Measurements from ENCODE around the gene FAM83F.
"Not testable (repeated sequence)": the region's sequence is repeated elsewhere in the genome, so short reads cannot be mapped to it uniquely, and the experiment has no call there.

Gene FAM83F

GRCh38 chr22:40022536-40023240 is 27.9 kb downstream of the FAM83F start:
- no peaks in the 10 kb centered on the region for H3K9me3 ChIP-seq (replicated peaks in 1 of 11)
- H3K27ac ChIP-seq, result no peak overlapping the region
- peaks cover 0 to 64% (median 48%) of the 10 kb centered on the region in 10 experiments; a peak in 17 of 20 replicates for H3K4me1 ChIP-seq
- H4K20me1 ChIP-seq, result peaks cover 0 to 4% (median 0%) of the 10 kb centered on the region in 11 experiments; a peak in 1 of 22 replicates
- no peak overlapping the region for H3K9ac ChIP-seq
- H3K4me3 ChIP-seq, result no peak overlapping the region
- peak overlapping the region in 8 of 11 experiments; percentile 6 to 83 (median 63); a peak in 10 of 22 replicates for H3K4me2 ChIP-seq
- no peaks in the 10 kb centered on the region for H3K36me3 ChIP-seq
- H3K27me3 ChIP-seq, result no peaks in the 10 kb centered on the region; a peak in 1 of 22 replicates
- TF ChIP-seq Cebpa-rat (IDR thresholded peaks at IDR 0.05), result no peak

GRCh38 chr22:40023341-40023841 is 28.6 kb downstream of the FAM83F start:
- H3K4me2 ChIP-seq, result peak overlapping the region in 9 of 11 experiments; percentile 6 to 89 (median 71); a peak in 12 of 22 replicates

DNA sequence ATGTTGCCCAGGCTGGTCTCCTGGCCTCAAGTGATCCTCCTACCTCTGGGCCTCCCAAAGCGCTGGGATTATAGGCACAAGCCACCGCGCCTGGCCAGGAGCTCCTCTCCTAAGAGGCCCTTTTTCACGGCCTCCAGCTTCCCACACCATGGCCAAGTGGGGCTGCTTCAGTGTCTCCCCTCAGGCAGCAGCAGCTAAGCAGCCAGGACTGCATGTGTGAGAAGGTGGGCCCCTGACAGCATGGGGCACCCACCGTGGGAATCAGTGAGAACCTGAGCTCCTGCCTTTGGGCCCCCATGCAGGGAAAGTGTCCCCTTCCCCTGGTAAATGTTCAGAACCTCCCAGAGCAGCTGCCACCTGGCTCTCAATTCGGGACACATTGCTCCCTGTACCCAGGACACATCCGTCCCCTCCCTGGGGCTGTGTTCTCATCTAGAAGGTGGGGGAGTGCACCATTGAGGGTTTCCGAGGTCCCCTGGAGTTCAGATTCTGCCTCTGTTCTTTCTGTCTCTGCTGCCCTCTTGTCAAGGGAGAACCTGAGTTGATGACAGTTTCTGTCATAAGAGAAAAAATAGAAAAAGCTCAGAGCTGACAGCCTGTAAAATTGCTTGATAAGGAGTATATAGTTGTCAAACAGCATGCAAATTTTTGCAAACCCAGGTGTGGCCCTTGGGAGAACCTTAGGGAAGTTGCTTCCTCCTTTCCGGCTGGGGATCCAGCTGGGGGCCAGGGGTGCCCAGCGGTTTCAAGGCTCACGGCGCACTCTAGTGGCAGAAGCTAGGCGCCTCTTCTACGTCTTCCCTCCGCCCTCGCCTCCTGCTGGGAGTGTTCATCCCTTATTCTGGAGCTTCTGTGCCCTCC is 29.7 kb downstream of the FAM83F start:
- H4K20me1 ChIP-seq, result peaks cover 0 to 4% (median 0%) of the 10 kb centered on the region in 11 experiments; a peak in 1 of 22 replicates
- H3K27ac ChIP-seq, result peak overlapping the region in 1 of 11 experiments; percentile 31; a peak in 1 of 22 replicates
- H3K27me3 ChIP-seq, result no peaks in the 10 kb centered on the region; a peak in 1 of 22 replicates
- no peak overlapping the region for H3K4me3 ChIP-seq
- H3K9ac ChIP-seq, result peak overlapping the region in 3 of 11 experiments; percentile 17 to 31 (median 31); a peak in 1 of 22 replicates
- H3K4me1 ChIP-seq, result peaks cover 0 to 77% (median 65%) of the 10 kb centered on the region in 10 experiments; a peak in 17 of 20 replicates
- H3K9me3 ChIP-seq (replicated peaks in 1 of 11), result no peaks in the 10 kb centered on the region
- no peaks in the 10 kb centered on the region for H3K36me3 ChIP-seq
- H3K4me2 ChIP-seq, result peak overlapping the region in 8 of 11 experiments; percentile 4 to 89 (median 81); a peak in 17 of 22 replicates
- no peak for TF ChIP-seq Cebpa-rat (IDR thresholded peaks at IDR 0.05)

More at GRCh38 chr22:40023341-40023841, 28.6 kb downstream of the FAM83F start:
- Histone ChIP-seq H3K4me3 (no peak overlapping the region), H3K9ac (no peak overlapping the region), H3K36me3 (no peaks in the 10 kb centered on the region), H3K27me3 (no peaks in the 10 kb centered on the region; a peak in 1 of 22 replicates), H3K27ac (no peak overlapping the region), H4K20me1 (peaks cover 0 to 4% (median 0%) of the 10 kb centered on the region in 11 experiments; a peak in 1 of 22 replicates), H3K4me1 (peaks cover 0 to 71% (median 55%) of the 10 kb centered on the region in 10 experiments; a peak in 17 of 20 replicates), H3K9me3 (replicated peaks in 1 of 11) (no peaks in the 10 kb centered on the region)
- no peak for TF ChIP-seq Cebpa-rat (IDR thresholded peaks at IDR 0.05)

- not testable (repeated sequence) for H4K20me1 ChIP-seq; H3K27ac ChIP-seq; H3K36me3 ChIP-seq; H3K4me3 ChIP-seq; H3K9me3 ChIP-seq (replicated peaks in 1 of 11); H3K27me3 ChIP-seq
- peak overlapping the region in 8 of 11 experiments; percentile 4 to 89 (median 81); a peak in 15 of 22 replicates for H3K4me2 ChIP-seq
- H3K4me1 ChIP-seq, result peaks cover 0 to 80% (median 70%) of the 10 kb centered on the region in 10 experiments; a peak in 17 of 20 replicates
- 0 out of 22 replicates have a peak overlapping the region, but pooled peaks of 1 of the 11 experiments have one; percentile 31 for H3K9ac ChIP-seq
Observed at GRCh38 chr22:40025062-40025379, 30.3 kb downstream of the FAM83F start.

DNA sequence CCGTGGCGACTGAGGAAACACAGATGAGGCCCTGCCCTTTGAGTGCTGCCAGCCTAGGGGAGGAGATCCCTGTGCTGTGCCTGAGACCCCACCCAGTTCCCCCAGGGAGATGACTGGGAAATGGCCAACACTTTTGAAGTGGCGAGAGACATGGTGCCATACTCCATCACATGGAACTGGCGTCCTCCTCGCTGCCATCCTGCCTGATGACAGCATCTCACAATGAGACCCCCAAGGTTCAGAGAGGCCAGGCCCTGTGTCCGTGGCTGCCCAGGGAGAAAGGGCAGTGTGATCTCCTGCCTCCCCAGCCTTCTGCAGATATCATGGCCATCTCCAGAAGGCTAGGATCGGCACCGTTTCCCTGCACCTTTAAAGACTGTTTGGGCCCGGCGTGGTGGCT is 31.1 kb downstream of the FAM83F start:
- Histone ChIP-seq H3K27ac (peak overlapping the region in 1 of 11 experiments; percentile 12; a peak in 1 of 22 replicates), H3K36me3 (no peaks in the 10 kb centered on the region)

GRCh38 chr22:40026641-40027040 is 31.9 kb downstream of the FAM83F start:
- Histone ChIP-seq H3K9me3 (replicated peaks in 1 of 11) (no peaks in the 10 kb centered on the region), H4K20me1 (peaks cover 0 to 4% (median 0%) of the 10 kb centered on the region in 11 experiments; a peak in 1 of 22 replicates), H3K27ac (peak overlapping the region in 2 of 11 experiments; percentile 10 to 12; a peak in 3 of 22 replicates), H3K36me3 (no peaks in the 10 kb centered on the region), H3K9ac (peak overlapping the region in 5 of 11 experiments; percentile 0 to 41 (median 20); a peak in 6 of 22 replicates), H3K4me3 (no peak overlapping the region), H3K4me2 (peak overlapping the region in 10 of 11 experiments; percentile 13 to 89 (median 81); a peak in 18 of 22 replicates), H3K27me3 (no peaks in the 10 kb centered on the region; a peak in 1 of 22 replicates), H3K4me1 (peaks cover 0 to 90% (median 87%) of the 10 kb centered on the region in 10 experiments; a peak in 17 of 20 replicates)
- TF ChIP-seq Cebpa-rat (IDR thresholded peaks at IDR 0.05), result no peak

More for the DNA sequence above, 31.1 kb downstream of the FAM83F start:
- H3K4me1 ChIP-seq, result peaks cover 0 to 88% (median 79%) of the 10 kb centered on the region in 10 experiments; a peak in 17 of 20 replicates
- no peak overlapping the region for H3K4me3 ChIP-seq
- peaks cover 0 to 4% (median 0%) of the 10 kb centered on the region in 11 experiments; a peak in 1 of 22 replicates for H4K20me1 ChIP-seq
- peak overlapping the region in 9 of 11 experiments; percentile 47 to 89 (median 81); a peak in 18 of 22 replicates for H3K4me2 ChIP-seq
- no peaks in the 10 kb centered on the region; a peak in 1 of 22 replicates for H3K27me3 ChIP-seq
- H3K9ac ChIP-seq, result peak overlapping the region in 3 of 11 experiments; percentile 0 to 41 (median 31); a peak in 1 of 22 replicates
- TF ChIP-seq Cebpa-rat (IDR thresholded peaks at IDR 0.05), result no peak
- no peaks in the 10 kb centered on the region for H3K9me3 ChIP-seq (replicated peaks in 1 of 11)

- no peaks in the 10 kb centered on the region; a peak in 1 of 22 replicates for H3K27me3 ChIP-seq
Observed at GRCh38 chr22:40027191-40028097, 32.7 kb downstream of the FAM83F start.

More at GRCh38 chr22:40027191-40028097, 32.7 kb downstream of the FAM83F start:
- H3K4me3 ChIP-seq, result no peak overlapping the region
- H3K9me3 ChIP-seq (replicated peaks in 1 of 11), result no peaks in the 10 kb centered on the region
- no peaks in the 10 kb centered on the region for H3K36me3 ChIP-seq
- H3K4me1 ChIP-seq, result peaks cover 0 to 98% (median 94%) of the 10 kb centered on the region in 10 experiments; a peak in 17 of 20 replicates
- H3K4me2 ChIP-seq, result peak overlapping the region in 10 of 11 experiments; percentile 2 to 89 (median 81); a peak in 17 of 22 replicates
- H3K27ac ChIP-seq, result peak overlapping the region in 1 of 11 experiments; percentile 11; a peak in 1 of 22 replicates
- peaks cover 0 to 4% (median 0%) of the 10 kb centered on the region in 11 experiments; a peak in 1 of 22 replicates for H4K20me1 ChIP-seq
- no peak for TF ChIP-seq Cebpa-rat (IDR thresholded peaks at IDR 0.05)
- H3K9ac ChIP-seq, result peak overlapping the region in 4 of 11 experiments; percentile 20 to 37 (median 30); a peak in 6 of 22 replicates
